Keratinocyte (primary cell): ENCODE measurements around the gene SLC17A9. TPM values are rescaled to one million over a fixed set of nuclear protein-coding genes. Genes with fewer than 3 reads are reported as not detected.

Experiments
- DNase-seq: peaks from one replicate; pipeline ENCODE4 v3.0.0-alpha.2; 2011; ENCODE audit warnings: low read depth, missing footprints, low spot score
- FAIRE-seq: peaks from 2 replicates; lab custom pipeline; 2011; peaks lifted over from hg19 to GRCh38; lab: Jason Lieb, UNC
- H2AFZ ChIP-seq: 2 replicates; pipeline ENCODE4 v1.6.0; 2012; ENCODE audit warnings: low read length, control low read depth, inconsistent platforms; ENCODE audit not compliant: control insufficient read depth
- H3K27ac ChIP-seq: 2 replicates; pipeline ENCODE4 v1.5.1; 2011; ENCODE audit warnings: low read length; ENCODE audit not compliant: control insufficient read depth, insufficient read depth
- H3K27me3 ChIP-seq: 3 replicates; pipeline ENCODE4 v1.6.0; 2011; ENCODE audit warnings: low read length; ENCODE audit not compliant: control insufficient read depth, insufficient read depth; ENCODE audit errors: extremely low read depth
- H3K36me3 ChIP-seq, 2 experiments: 2 replicates in 1 of 2; 3 replicates in 1 of 2; pipeline ENCODE4 v1.5.1; 2011; ENCODE audit warnings: low read length in 2 of 2, mild to moderate bottlenecking in 1 of 2; ENCODE audit not compliant: control insufficient read depth in 2 of 2, insufficient read depth in 2 of 2; ENCODE audit errors: extremely low read depth in 1 of 2
- H3K4me1 ChIP-seq: 3 replicates; pipeline ENCODE4 v1.5.1; 2011; ENCODE audit warnings: low read length; ENCODE audit not compliant: control insufficient read depth, insufficient read depth; ENCODE audit errors: extremely low read depth
- H3K4me2 ChIP-seq: 3 replicates; pipeline ENCODE4 v1.6.0; 2011; ENCODE audit warnings: low read depth, low read length; ENCODE audit not compliant: control insufficient read depth, insufficient read depth; ENCODE audit errors: extremely low read depth
- H3K4me3 ChIP-seq, 3 experiments: fragments of 200-600 bp in 1 of 3; sonication (generic) in 1 of 3; 2 replicates in 2 of 3; 3 replicates in 1 of 3; pipeline ENCODE4 v1.5.1; 2011 to 2016; ENCODE audit warnings: low read length in 3 of 3, mild to moderate bottlenecking in 3 of 3, control low read depth in 2 of 3, inconsistent platforms in 1 of 3, low read depth in 1 of 3, mixed read lengths in 1 of 3, mixed run types in 1 of 3, moderate library complexity in 1 of 3; ENCODE audit not compliant: control insufficient read depth in 2 of 3, insufficient read depth in 2 of 3; ENCODE audit errors: extremely low read depth in 1 of 3
- H3K79me2 ChIP-seq: 2 replicates; pipeline ENCODE4 v1.6.0; 2012; ENCODE audit warnings: low read length; ENCODE audit not compliant: control insufficient read depth, insufficient read depth
- H3K9ac ChIP-seq: 3 replicates; pipeline ENCODE4 v1.6.0; 2011; ENCODE audit warnings: low read length; ENCODE audit not compliant: control insufficient read depth, insufficient read depth; ENCODE audit errors: extremely low read depth
- H3K9me1 ChIP-seq: 3 replicates; pipeline ENCODE4 v1.6.0; 2011; ENCODE audit warnings: low read length; ENCODE audit not compliant: control insufficient read depth, insufficient read depth; ENCODE audit errors: extremely low read depth
- H3K9me3 ChIP-seq: 2 replicates; pipeline ENCODE4 v1.5.1; 2012; ENCODE audit warnings: low read depth, low read length; ENCODE audit not compliant: control insufficient read depth
- H4K20me1 ChIP-seq: 3 replicates; pipeline ENCODE4 v1.6.0; 2011; ENCODE audit warnings: low read length; ENCODE audit not compliant: control insufficient read depth, insufficient read depth; ENCODE audit errors: extremely low read depth
- EZH2 ChIP-seq: IDR thresholded peaks from one replicate; pipeline ENCODE4 v1.6.1; 2012; ENCODE audit warnings: inconsistent platforms, mild to moderate bottlenecking, low read length, moderate library complexity
- dilution Hi-C: fragments of 300-500 bp; cut with MboI; formaldehyde crosslinking; loops from one replicate; pipeline ENCODE4 v1.7.0; 2020; ENCODE audit warnings: low sequenced_read_pairs; ENCODE audit not compliant: extremely low pct_ligation_motif_present
- polyA plus RNA-seq, 5 experiments: library from polyadenylated mRNA; depleted of rRNA in 3 of 5; stranded (reverse) in 3 of 5; stranded (forward) in 1 of 5; unstranded in 1 of 5; fragments of >200 nt; gene quantifications; 1 replicate in 1 of 5; 2 replicates in 3 of 5; 3 replicates in 1 of 5; pipeline versions ENCODE4 v1.2.1 to v1.2.3, GENCODE V29; 2011 to 2012; ENCODE audit warnings: missing spikeins in 2 of 5, low read depth in 1 of 5, low replicate concordance in 1 of 5
- TF ChIP-seq, protein P1 (sequence below), 3 experiments: IDR thresholded peaks in 1 of 3; conservative IDR thresholded peaks in 1 of 3; optimal IDR thresholded peaks in 1 of 3; 2 replicates in 2 of 3; 3 replicates in 1 of 3; pipeline versions ENCODE3 to v1.5.1; 2011; ENCODE audit warnings: low read length in 3 of 3, mild to moderate bottlenecking in 3 of 3, moderate library complexity in 2 of 3, control low read depth in 1 of 3, inconsistent platforms in 1 of 3; ENCODE audit not compliant: insufficient read depth in 2 of 3; ENCODE audit errors: extremely low read depth in 1 of 3

SLC17A9 gene
- polyA plus RNA-seq, 1 donor (not counting 4 experiments of a cell fraction or from before 2014, with no cell fraction given) = not detected

DNA sequence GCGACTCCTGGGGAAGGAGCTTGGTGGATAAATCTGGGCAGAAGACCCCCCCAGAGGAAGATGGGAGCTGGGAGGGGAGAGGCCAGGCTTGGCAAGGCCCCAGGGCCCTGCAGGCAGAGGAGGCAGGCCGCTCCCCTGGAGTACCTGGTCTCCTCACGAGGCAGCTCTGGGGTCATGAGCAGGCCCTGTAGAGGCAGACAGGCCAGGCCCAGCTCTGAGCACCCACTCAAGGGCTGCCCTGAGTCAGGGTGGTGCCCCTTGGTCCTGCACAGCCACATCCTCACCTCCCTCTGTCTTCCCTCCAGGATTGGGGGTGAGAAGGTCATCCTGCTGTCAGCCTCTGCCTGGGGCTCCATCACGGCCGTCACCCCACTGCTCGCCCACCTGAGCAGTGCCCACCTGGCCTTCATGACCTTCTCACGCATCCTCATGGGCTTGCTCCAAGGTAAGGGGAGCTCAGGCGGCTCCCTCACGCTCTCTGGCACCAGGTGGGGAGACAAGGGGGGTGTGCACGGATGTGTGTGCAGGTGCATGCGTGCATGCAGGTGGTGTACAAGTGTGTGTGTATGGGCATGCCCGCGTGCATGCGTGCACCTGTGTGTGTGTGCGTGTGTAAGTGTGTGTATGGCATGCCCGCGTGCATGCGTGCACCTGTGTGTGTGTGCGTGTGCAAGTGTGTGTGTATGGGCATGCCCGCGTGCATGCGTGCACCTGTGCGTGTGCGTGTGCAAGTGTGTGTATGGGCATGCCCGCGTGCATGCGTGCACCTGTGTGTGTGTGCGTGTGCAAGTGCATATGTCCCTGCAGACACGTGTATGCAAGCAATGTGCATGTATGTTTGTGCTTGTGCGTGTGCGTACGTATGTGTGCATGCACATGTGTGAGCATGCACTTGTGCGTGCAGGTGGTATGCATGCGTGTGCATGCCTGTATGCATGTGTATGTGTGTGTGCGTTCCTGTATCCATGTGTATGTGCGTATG lies 4.9 kb downstream of the SLC17A9 start:
- Histone ChIP-seq H3K27ac (no peak overlapping the region), H3K36me3 (no peaks in the 10 kb centered on the region), H3K27me3 (peaks cover 24% of the 10 kb centered on the region), H3K79me2 (no peaks in the 10 kb centered on the region), H4K20me1 (no peaks in the 10 kb centered on the region), H3K9me3 (no peaks in the 10 kb centered on the region), H2AFZ (no peak overlapping the region), H3K4me2 (no peak overlapping the region), H3K9ac (no peak overlapping the region), H3K4me1 (peaks cover 3% of the 10 kb centered on the region), H3K9me1 (no peaks in the 10 kb centered on the region), H3K4me3 (no peak overlapping the region)
- dilution Hi-C loops = no loop called here
- DNase-seq (no peak), FAIRE-seq (no peak)
- TF ChIP-seq, protein P1, sequence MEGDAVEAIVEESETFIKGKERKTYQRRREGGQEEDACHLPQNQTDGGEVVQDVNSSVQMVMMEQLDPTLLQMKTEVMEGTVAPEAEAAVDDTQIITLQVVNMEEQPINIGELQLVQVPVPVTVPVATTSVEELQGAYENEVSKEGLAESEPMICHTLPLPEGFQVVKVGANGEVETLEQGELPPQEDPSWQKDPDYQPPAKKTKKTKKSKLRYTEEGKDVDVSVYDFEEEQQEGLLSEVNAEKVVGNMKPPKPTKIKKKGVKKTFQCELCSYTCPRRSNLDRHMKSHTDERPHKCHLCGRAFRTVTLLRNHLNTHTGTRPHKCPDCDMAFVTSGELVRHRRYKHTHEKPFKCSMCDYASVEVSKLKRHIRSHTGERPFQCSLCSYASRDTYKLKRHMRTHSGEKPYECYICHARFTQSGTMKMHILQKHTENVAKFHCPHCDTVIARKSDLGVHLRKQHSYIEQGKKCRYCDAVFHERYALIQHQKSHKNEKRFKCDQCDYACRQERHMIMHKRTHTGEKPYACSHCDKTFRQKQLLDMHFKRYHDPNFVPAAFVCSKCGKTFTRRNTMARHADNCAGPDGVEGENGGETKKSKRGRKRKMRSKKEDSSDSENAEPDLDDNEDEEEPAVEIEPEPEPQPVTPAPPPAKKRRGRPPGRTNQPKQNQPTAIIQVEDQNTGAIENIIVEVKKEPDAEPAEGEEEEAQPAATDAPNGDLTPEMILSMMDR (optimal IDR thresholded peaks at IDR 0.05 in 1 of 3, IDR thresholded peaks at IDR 0.05 in 1 of 3, conservative IDR thresholded peaks at IDR 0.05 in 1 of 3; ENCODE audit: extremely low read depth in 1 of 3, insufficient read depth in 2 of 3, low read length in 3 of 3) = no peak
- no peak for TF ChIP-seq EZH2

DNA sequence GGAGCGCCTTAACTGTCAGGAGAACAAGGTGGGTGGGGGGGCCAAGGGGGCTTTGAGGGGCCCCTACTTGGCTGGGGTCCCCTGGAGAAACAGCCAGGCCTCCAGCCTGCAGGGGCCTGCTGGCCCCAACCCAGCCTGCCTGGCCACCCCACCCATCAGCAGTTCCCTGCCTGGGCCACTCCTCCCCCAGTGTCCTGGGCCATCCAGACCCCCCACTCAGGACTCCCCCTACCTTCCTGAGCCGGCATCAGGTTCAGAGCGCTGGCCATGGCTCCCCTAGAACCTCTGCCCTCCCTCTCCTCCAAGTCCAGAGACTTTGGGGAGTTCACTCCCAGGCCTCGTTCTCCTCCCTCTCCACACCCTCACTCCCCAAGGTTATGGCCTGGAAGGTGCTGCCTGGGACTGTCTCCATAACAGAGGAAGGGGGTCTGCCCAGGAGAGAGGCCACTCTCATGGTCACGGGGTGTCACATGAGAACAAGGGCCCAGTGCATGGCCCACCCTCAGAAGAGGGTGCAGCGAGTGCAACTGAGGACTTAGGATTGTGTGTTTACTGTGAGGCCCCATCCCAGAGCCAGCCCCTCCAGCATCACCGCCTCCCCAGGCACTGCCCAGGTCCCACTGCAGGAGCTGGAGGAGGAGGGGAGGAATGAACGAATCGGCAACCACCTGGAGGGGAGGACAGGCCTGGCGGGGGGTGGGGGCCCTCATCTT lies 6.0 kb downstream of the SLC17A9 start:
- Histone ChIP-seq H3K9me3 (no peaks in the 10 kb centered on the region), H3K9ac (no peak overlapping the region), H3K4me2 (no peak overlapping the region), H3K36me3 (no peaks in the 10 kb centered on the region), H3K9me1 (no peaks in the 10 kb centered on the region), H3K4me3 (no peak overlapping the region), H3K27me3 (peaks cover 30% of the 10 kb centered on the region), H3K27ac (no peak overlapping the region), H3K79me2 (no peaks in the 10 kb centered on the region), H2AFZ (no peak overlapping the region), H4K20me1 (no peaks in the 10 kb centered on the region), H3K4me1 (peaks cover 2% of the 10 kb centered on the region)
- no peak for FAIRE-seq
- dilution Hi-C loops = no loop called here
- TF ChIP-seq EZH2 = no peak
- TF ChIP-seq, protein P1 (optimal IDR thresholded peaks at IDR 0.05 in 1 of 3, IDR thresholded peaks at IDR 0.05 in 1 of 3, conservative IDR thresholded peaks at IDR 0.05 in 1 of 3; ENCODE audit: extremely low read depth in 1 of 3, insufficient read depth in 2 of 3, low read length in 3 of 3) = no peak
- DNase-seq = no peak
